Neural cell (in vitro differentiated cells): Measurements from ENCODE around the gene HCCS. TPM values are rescaled to one million over a fixed set of nuclear protein-coding genes. Genes with fewer than 3 reads are reported as not detected.

Experiments used
- H2AFZ ChIP-seq: fragments of 200-600, 300-800 bp; sonication (generic), shearing (Covaris generic); 2 replicates; pipeline ENCODE4 v1.6.0; 2014; ENCODE audit warnings: low read depth, mild to moderate bottlenecking, antibody characterized with exemption, low read length, moderate library complexity
- H3F3A ChIP-seq: fragments of 200-600 bp; shearing (Covaris generic); 2 replicates; pipeline ENCODE4 v1.6.1; 2016; ENCODE audit warnings: mild to moderate bottlenecking, moderate library complexity, mixed read lengths, antibody characterized with exemption, low read length; ENCODE audit not compliant: insufficient read depth, poor library complexity, severe bottlenecking
- H3K27ac ChIP-seq: fragments of 200-600, 300-800 bp; sonication (generic), shearing (Covaris generic); 2 replicates; pipeline ENCODE4 v1.5.1; 2014; ENCODE audit warnings: mild to moderate bottlenecking, low read length, moderate library complexity
- H3K27me3 ChIP-seq: fragments of 300-800, 200-600 bp; sonication (generic), shearing (Covaris generic); 2 replicates; pipeline ENCODE4 v1.6.0; 2014; ENCODE audit warnings: mild to moderate bottlenecking, low read depth, low read length, moderate library complexity; ENCODE audit not compliant: insufficient read depth
- H3K36me3 ChIP-seq: fragments of 300-800, 200-600 bp; sonication (generic), shearing (Covaris generic); 2 replicates; pipeline ENCODE4 v1.5.1; 2014; ENCODE audit warnings: mild to moderate bottlenecking, antibody characterized with exemption, low read length, moderate library complexity; ENCODE audit not compliant: insufficient read depth
- H3K4me2 ChIP-seq: fragments of 300-800, 200-600 bp; sonication (generic), shearing (Covaris generic); 2 replicates; pipeline ENCODE4 v1.6.0; 2014; ENCODE audit warnings: mild to moderate bottlenecking, low read length
- H3K4me3 ChIP-seq: fragments of 300-800, 200-600 bp; sonication (generic), shearing (Covaris generic); 2 replicates; pipeline ENCODE4 v1.5.1; 2014; ENCODE audit warnings: mild to moderate bottlenecking, low read length, moderate library complexity
- H3K79me2 ChIP-seq: fragments of 200-600 bp; shearing (Covaris generic); replicated peaks from 2 replicates; pipeline ENCODE4 v1.6.0; 2014; ENCODE audit warnings: mild to moderate bottlenecking, low read length, moderate library complexity; ENCODE audit not compliant: insufficient read depth
- H3K9ac ChIP-seq: fragments of 300-800, 200-600 bp; sonication (generic), shearing (Covaris generic); 2 replicates; pipeline ENCODE4 v1.6.1; 2016; ENCODE audit warnings: mild to moderate bottlenecking, low read length, mixed read lengths
- H3K9me2 ChIP-seq: fragments of 200-600 bp; shearing (Covaris generic); 2 replicates; pipeline ENCODE4 v1.6.1; 2016; ENCODE audit warnings: mild to moderate bottlenecking, low read length, mixed read lengths; ENCODE audit not compliant: insufficient read depth
- H3K9me3 ChIP-seq: fragments of 200-600, 300-800 bp; sonication (generic), shearing (Covaris generic); 2 replicates; pipeline ENCODE4 v1.6.1; 2016; ENCODE audit warnings: mild to moderate bottlenecking, mixed run types, low read length, moderate library complexity, mixed read lengths
- H4K20me1 ChIP-seq: fragments of 200-600 bp; shearing (Covaris generic); 2 replicates; pipeline ENCODE4 v1.6.1; 2016; ENCODE audit warnings: mild to moderate bottlenecking, mixed run types; ENCODE audit not compliant: insufficient read depth
- CTCF ChIP-seq: fragments of 450-650 bp; IDR thresholded peaks from 2 replicates; pipeline ENCODE4 v1.5.1; 2014; ENCODE audit warnings: antibody characterized with exemption, mild to moderate bottlenecking, moderate library complexity; ENCODE audit not compliant: poor library complexity, severe bottlenecking
- EP300 ChIP-seq: fragments of 450-650 bp; conservative IDR thresholded peaks from 2 replicates; pipeline ENCODE4 v1.6.1; 2014; ENCODE audit warnings: antibody characterized with exemption, mild to moderate bottlenecking, moderate library complexity; ENCODE audit not compliant: poor library complexity, severe bottlenecking
- EZH2 ChIP-seq: fragments of 200-600, 300-800 bp; shearing (Covaris generic), sonication (generic); IDR thresholded peaks from 2 replicates; pipeline ENCODE4 v1.6.1; 2014; ENCODE audit warnings: antibody characterized with exemption, low read length, borderline replicate concordance, mild to moderate bottlenecking; ENCODE audit not compliant: insufficient read depth, poor library complexity, severe bottlenecking
- MXI1 ChIP-seq: fragments of 450-650 bp; conservative IDR thresholded peaks from 2 replicates; pipeline ENCODE4 v1.6.1; 2014; ENCODE audit warnings: antibody characterized with exemption, mild to moderate bottlenecking; ENCODE audit not compliant: poor library complexity, severe bottlenecking
- POLR2AphosphoS5 ChIP-seq: IDR thresholded peaks from 2 replicates; pipeline ENCODE4 v1.6.1; 2012
- RAD21 ChIP-seq: fragments of 450-650 bp; conservative IDR thresholded peaks from 2 replicates; pipeline ENCODE4 v1.6.1; 2014; ENCODE audit warnings: antibody characterized with exemption, mild to moderate bottlenecking, moderate library complexity
- SMC3 ChIP-seq: fragments of 450-650 bp; conservative IDR thresholded peaks from 2 replicates; pipeline ENCODE4 v1.6.1; 2014; ENCODE audit warnings: antibody characterized with exemption, mild to moderate bottlenecking, moderate library complexity; ENCODE audit not compliant: poor library complexity
- TAF1 ChIP-seq: IDR thresholded peaks from 2 replicates; pipeline ENCODE4 v1.6.1; 2012; ENCODE audit warnings: low read depth
- polyA plus RNA-seq: library from polyadenylated mRNA; depleted of rRNA; stranded (reverse); fragments of >200 nt; gene quantifications from 2 replicates; pipeline ENCODE4 v1.2.3, GENCODE V29; 2014
- TF ChIP-seq, protein P1 (sequence below): IDR thresholded peaks from 2 replicates; pipeline ENCODE4 v1.6.1; 2012; ENCODE audit warnings: borderline replicate concordance

The HCCS gene
- polyA plus RNA-seq, 1 donor from 2014 or later: 17.6 TPM

- Histone ChIP-seq H3K27ac (no peak overlapping the region), H4K20me1 (no peaks in the 10 kb centered on the region), H3K9ac (no peak overlapping the region), H2AFZ (no peak overlapping the region), H3K79me2 (no peaks in the 10 kb centered on the region), H3K9me3 (no peaks in the 10 kb centered on the region), H3K4me3 (no peak overlapping the region), H3K36me3 (no peaks in the 10 kb centered on the region), H3F3A (no peaks in the 10 kb centered on the region), H3K4me2 (no peak overlapping the region), H3K9me2 (no peaks in the 10 kb centered on the region), H3K27me3 (no peaks in the 10 kb centered on the region)
- no peak for TF ChIP-seq EP300
- no peak for TF ChIP-seq RAD21
- TF ChIP-seq MXI1: no peak
- TF ChIP-seq CTCF: no peak
- no peak for TF ChIP-seq EZH2
- no peak for TF ChIP-seq POLR2AphosphoS5
- no peak for TF ChIP-seq SMC3
- TF ChIP-seq, protein P1, sequence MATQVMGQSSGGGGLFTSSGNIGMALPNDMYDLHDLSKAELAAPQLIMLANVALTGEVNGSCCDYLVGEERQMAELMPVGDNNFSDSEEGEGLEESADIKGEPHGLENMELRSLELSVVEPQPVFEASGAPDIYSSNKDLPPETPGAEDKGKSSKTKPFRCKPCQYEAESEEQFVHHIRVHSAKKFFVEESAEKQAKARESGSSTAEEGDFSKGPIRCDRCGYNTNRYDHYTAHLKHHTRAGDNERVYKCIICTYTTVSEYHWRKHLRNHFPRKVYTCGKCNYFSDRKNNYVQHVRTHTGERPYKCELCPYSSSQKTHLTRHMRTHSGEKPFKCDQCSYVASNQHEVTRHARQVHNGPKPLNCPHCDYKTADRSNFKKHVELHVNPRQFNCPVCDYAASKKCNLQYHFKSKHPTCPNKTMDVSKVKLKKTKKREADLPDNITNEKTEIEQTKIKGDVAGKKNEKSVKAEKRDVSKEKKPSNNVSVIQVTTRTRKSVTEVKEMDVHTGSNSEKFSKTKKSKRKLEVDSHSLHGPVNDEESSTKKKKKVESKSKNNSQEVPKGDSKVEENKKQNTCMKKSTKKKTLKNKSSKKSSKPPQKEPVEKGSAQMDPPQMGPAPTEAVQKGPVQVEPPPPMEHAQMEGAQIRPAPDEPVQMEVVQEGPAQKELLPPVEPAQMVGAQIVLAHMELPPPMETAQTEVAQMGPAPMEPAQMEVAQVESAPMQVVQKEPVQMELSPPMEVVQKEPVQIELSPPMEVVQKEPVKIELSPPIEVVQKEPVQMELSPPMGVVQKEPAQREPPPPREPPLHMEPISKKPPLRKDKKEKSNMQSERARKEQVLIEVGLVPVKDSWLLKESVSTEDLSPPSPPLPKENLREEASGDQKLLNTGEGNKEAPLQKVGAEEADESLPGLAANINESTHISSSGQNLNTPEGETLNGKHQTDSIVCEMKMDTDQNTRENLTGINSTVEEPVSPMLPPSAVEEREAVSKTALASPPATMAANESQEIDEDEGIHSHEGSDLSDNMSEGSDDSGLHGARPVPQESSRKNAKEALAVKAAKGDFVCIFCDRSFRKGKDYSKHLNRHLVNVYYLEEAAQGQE: no peak
- TF ChIP-seq TAF1: no peak
Measured at GRCh38 chrX:11146411-11146810, 35.3 kb downstream of the HCCS start.

DNA sequence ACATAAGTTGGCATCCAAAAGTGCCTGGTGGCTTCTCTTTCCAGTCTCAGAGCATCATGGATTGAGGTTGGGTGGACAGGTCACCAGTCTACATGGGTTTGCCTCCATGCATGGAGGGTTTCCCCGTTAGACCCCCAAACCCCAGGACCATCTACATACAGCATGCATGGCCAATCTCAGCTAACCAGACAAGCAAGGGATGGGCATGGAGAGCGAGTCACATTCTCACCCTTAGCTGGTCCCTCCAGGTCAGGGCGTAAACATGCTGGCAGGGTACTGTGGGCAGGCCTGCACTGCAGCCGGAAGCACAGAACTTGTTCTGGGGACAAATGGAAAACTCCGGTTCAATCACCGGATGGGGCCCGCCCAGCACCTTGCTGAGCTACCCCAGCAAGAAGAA is 37.3 kb downstream of the HCCS start:
- no peak for TF ChIP-seq RAD21
- no peak overlapping the region for H3K4me2 ChIP-seq
- no peak overlapping the region for H2AFZ ChIP-seq
- H3K36me3 ChIP-seq: no peaks in the 10 kb centered on the region
- H3K9me3 ChIP-seq: no peaks in the 10 kb centered on the region
- H3K79me2 ChIP-seq: no peaks in the 10 kb centered on the region
- H3F3A ChIP-seq: no peaks in the 10 kb centered on the region
- no peak overlapping the region for H3K27ac ChIP-seq
- H3K9me2 ChIP-seq: no peaks in the 10 kb centered on the region
- H3K9ac ChIP-seq: no peak overlapping the region
- H4K20me1 ChIP-seq: no peaks in the 10 kb centered on the region
- no peak overlapping the region for H3K4me3 ChIP-seq
- H3K27me3 ChIP-seq: no peaks in the 10 kb centered on the region
